Stimulated activated CD4-positive, alpha-beta T cell treated with anti-CD3 and anti-CD28 coated beads, Interleukin-1b, Interleukin-23, amount 100 ng/mL, for 24 hours (primary cell): ENCODE results near the gene MAD1L1.
"Not testable (repeated sequence)": the region's sequence is repeated elsewhere in the genome, so short reads cannot be mapped to it uniquely, and the experiment has no call there.

Experiments
- DNase-seq, 4 experiments: peaks; one replicate each; pipeline ENCODE4 v3.0.0-alpha.2; 2020; ENCODE audit warnings: low read depth in 4 of 4, low spot score in 1 of 4

MAD1L1 gene

GRCh38 chr7:2180081-2180480 is 52.7 kb downstream of the MAD1L1 start:
- no peak for DNase-seq

GRCh38 chr7:2175514-2175913 is 57.2 kb downstream of the MAD1L1 start:
- no peak for DNase-seq

GRCh38 chr7:2175091-2175490 is 57.7 kb downstream of the MAD1L1 start:
- DNase-seq, result no peak

- DNase-seq, result no peak
Observed at GRCh38 chr7:2173189-2173827, 59.4 kb downstream of the MAD1L1 start.

DNA sequence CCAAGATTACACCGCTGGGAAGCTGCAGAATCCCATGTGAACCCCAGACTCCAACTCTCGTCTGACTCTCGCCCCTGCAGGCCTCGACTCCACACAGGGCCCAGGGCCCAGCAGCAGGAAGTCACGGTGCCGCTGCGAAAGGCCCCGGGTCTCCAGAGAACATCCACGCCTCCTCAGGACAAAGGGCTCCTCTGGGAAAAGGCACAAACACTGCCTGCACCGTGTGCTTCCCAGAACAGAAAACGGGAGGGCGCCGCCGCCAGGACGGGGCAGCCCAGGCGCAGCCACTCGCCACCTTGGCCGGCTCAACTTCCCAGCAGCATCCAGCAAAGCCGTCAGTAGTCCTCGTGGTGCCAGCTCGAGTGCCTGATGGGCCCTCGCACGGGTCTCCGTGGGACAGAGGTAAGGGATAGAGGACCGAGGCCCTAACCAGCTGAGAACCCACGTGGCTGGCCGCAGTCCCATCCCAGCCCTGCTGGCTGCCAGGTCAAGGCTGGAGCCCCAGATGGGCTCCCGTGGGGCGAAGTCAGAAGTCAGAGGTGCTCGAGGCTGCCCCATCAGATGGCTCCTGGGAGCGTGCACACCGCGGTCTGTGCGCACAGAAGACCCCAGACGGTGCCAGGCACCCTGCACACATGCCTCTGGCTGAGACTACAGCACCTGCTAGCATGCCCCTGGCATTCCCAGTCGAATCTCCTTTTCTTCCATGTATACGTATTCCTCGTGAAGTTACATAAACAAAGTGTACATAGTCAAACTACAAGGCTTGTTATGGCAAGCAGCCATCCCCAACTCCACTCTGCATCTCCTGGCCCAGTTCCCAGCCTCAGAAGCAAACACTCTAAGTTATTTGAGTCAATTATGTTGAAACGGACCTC is 60.2 kb downstream of the MAD1L1 start:
- no peak for DNase-seq

DNA sequence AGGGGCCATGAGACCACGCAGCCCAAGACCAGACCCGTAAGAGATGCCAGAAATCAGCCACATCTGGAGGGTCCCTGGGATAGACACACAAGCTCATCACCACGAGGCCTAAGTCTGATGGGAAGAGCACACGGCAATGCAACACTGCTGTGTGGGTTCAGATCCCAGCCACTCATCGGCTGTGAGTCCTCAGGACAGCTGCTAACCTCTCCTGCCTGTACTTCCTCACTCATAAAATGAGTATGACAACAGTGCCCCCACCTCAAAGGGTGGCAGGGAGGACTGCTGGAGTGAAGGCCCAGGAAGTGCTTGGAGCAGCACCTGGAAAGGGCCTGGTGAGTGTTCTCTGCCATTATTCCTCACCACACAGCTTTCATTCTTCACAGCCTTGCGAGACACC is 60.9 kb downstream of the MAD1L1 start:
- DNase-seq, result no peak

DNA sequence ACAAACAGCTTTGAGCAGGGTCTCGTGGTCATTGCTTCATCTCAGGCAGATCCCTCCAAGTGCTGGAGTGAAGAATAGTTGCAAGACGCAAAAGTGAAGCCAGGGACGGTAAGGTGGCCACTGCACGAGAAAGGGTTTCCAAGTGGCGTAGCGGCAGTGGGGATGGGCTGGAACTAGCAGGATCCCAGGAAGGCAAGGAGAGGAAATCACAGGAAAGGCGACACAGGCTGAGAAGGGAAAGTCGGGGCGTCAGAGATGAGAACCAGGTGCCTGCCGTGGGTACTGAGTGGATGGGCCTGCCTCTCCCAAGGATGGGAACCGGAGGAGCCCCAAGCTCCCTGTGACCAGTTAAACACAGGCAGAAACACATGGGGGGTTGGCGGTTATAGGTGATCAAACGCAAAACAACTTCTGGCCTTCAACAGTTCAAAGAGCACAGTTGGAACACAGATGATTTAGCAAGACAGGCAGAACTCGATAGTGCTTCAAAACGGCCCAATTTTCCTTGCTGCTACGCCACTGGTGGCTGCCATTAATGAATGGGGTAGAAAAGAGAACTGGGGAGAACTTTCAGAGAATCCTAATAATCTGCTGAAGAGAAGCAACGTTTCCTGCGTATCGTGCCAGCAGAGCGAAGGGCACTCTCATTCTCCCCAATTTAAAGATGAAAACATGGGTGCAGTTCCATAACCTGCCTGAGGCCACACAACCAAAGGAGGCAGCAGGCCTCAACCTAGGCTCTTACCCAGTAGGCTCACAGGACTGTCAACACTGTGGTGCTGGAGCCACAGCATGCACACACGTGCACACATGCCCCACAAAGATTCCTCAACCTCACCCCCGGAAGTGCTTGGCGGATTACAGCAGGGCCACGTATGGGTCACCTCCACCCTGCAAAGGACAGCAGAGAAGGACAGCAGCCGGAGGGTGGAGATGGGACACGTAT is 61.9 kb downstream of the MAD1L1 start:
- DNase-seq, result no peak

DNA sequence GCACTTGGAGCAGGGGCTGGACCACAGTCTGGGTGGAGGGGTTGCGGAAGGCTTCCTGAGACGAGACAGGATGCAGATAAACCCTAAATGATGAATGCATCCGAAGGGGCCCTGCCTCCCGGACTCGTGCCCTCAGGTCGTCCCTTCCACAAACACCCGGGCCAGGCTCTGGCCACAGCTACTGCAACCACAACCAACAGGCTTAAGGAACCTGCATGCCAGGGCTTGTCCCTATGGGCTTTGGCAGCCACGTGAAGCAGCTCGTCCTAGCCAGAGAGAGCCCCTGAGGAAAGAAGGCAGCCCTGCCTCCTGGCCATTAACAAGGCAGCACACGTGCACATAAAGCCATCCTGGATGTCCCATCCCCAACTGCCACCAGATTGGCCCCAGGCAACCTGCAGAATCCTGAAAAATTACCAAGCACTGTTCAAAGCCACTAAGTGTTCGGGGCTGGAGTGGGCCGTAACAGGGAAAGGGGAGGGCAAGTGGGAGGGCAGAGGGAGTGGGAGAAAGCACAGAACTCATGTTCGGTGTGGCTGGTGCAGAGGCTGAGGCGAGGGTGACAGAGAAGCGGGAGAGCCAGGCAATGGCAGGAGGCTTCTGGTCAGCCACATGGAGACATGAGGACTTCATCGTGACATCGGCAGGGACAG is 62.7 kb downstream of the MAD1L1 start:
- DNase-seq, result no peak

GRCh38 chr7:2168615-2169311 is 64.0 kb downstream of the MAD1L1 start:
- DNase-seq, result no peak

DNA sequence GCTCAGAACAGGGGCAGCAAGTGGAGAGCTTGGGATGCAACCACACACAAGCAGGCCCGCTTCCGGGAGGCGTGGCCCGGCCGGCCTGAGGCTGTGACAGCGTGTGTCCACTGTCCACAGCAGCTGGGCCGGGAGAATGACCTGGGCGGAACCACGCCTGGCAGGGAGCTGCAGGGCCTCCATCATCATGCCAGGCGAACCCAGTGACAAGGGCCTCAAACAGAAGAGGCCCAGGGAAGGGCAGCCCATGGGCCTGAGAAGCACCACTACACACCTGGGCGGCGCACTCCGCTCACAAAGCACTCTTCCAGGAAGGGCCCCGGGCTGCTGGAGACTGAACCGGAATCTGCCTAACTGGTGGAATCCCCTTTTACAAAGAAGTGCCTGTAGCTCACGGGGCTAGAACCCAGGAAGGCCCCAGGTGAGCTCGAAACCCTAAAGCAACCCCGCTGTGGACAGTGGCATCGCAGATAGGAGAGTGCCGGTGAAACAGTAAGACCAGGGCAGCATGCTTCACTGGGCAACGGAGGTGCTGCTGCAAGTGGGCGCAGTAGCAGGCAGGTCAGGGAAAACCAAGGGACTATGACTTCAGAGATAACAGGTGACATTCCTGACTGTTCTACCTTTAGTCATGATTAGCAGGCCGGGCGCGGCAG is 66.0 kb downstream of the MAD1L1 start:
- no peak for DNase-seq

GRCh38 chr7:2165610-2166594 is 66.8 kb downstream of the MAD1L1 start:
- DNase-seq, result no peak

DNA sequence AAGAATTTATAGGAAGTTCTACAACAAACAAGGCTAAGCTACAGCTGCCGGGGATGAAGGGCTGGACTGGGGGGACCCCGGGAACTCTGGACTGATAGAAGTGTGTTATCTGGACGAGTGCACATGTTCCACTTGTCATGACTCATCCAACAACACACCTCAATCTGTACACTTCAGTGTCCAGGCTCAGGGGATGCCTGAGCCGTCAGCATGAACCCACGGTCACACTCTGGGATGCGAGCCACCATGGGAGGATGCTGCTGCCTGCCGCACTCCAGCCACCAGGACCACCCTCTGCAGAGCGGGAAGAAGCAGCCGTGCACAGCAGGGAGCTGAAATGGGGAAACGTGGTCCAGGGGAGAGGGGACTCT is 67.5 kb downstream of the MAD1L1 start:
- DNase-seq, result no peak

DNA sequence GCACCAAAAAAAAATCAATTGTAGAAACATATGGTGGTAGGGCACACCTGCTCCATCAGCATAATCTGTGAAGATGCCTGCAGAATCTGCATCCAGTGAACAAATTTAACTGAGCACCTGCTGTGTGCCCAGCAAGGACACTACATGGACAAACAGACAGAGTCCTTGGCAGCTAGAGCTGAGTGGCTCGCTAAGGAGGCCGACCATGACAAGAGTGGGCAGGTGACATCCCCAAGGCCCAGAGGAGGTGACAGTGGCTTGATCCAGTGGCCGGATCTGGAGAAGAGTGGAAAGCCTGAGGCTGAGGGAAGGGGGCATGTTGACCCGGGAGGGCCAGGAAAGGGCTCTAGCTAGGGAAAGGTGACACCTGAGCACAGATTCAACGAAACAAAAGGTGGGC is 68.1 kb downstream of the MAD1L1 start:
- DNase-seq, result no peak

- no peak for DNase-seq
Observed at GRCh38 chr7:2163600-2164555, 68.9 kb downstream of the MAD1L1 start.

DNA sequence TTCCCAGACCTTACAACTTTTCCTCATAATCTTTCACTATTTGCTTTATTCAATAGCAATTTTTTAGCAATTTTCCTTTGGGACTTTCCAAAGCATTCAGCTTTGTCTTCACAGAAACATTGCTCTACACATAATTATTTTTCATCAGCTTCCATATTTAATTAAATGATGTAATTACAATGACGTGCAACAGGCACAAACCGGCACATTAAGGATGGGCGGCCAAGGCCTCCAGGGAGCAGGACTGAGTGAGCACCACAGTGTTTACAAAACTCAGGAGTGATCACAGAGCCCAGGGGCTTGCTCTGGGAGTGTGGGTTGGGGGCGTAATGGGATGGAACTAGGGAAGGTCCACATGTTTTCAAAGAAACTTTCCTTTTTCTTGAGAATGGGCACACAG is 69.8 kb downstream of the MAD1L1 start:
- no peak for DNase-seq

DNA sequence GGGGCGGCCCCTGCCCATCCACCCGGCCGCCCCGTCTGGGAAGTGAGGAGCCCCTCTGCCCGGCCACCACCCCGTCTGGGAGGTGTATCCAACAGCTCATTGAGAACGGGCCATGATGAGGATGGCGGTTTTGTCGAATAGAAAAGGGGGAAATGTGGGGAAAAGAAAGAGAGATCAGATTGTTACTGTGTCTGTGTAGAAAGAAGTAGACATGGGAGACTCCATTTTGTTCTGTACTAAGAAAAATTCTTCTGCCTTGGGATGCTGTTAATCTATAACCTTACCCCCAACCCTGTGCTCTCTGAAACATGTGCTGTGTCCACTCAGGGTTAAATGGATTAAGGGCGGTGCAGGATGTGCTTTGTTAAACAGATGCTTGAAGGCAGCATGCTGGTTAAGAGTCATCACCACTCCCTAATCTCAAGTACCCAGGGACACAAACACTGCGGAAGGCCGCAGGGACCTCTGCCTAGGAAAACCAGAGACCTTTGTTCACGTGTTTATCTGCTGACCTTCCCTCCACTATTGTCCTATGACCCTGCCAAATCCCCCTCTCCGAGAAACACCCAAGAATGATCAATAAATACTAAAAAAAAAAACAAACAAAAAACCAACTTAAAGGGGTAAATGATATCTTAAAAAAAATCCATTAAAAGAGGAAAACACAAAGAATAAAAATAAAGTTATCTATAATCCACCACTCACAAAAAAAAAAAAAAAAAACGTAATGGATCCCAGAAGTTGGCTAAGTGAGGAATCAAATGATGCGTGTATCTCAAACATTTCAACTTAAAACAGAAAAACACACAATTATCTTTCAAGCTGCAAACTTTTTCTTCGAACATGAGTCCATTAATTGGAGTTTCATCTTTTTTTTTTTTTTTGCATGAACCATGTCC is 70.5 kb downstream of the MAD1L1 start:
- not testable (repeated sequence) for DNase-seq

- no peak for DNase-seq
Observed at GRCh38 chr7:2159176-2159520, 73.6 kb downstream of the MAD1L1 start.
